OCI-LY7 (cell line): ENCODE data around the gene OBSL1.

Experiments used
- CTCF ChIP-seq: fragments of 200-600 bp; sonication (generic); conservative IDR thresholded peaks from 2 replicates; pipeline ENCODE4 v1.5.1; 2014; ENCODE audit warnings: mild to moderate bottlenecking, antibody characterized with exemption, low read length, moderate library complexity, mixed read lengths
- EZH2phosphoT487 ChIP-seq: fragments of 200-600 bp; sonication (generic); IDR thresholded peaks from 2 replicates; pipeline ENCODE4 v1.6.1; 2018; ENCODE audit warnings: low read depth, borderline replicate concordance, mild to moderate bottlenecking, mixed run types, antibody characterized with exemption, low read length, moderate library complexity, mixed read lengths

- TF ChIP-seq CTCF, result no peak
- TF ChIP-seq EZH2phosphoT487, result no peak
Observed at GRCh38 chr2:219605607-219605954, 34.2 kb upstream of the OBSL1 start.
